ENCODE data around the gene VAMP4.

The VAMP4 gene

GRCh38 chr1:171741872-171742576 is at the start of gene VAMP4:
Gene VAMP4, minus strand, starts transcription at chr1:171742065. Its CDS starts 3,651 bp downstream, at chr1:171738414.
- TF ChIP-seq CTCF (conservative IDR thresholded peaks at IDR 0.05) = no peak
- H3K27ac ChIP-seq = peak within 1 kb of the TSS; percentile 94

GRCh38 chr1:171790318-171790717 is 48.5 kb upstream of the VAMP4 start:
- TF ChIP-seq CTCF (conservative IDR thresholded peaks at IDR 0.05) = no peak
- H3K27ac ChIP-seq = no peak overlapping the region

- H3K27ac ChIP-seq = 0 out of 2 replicates have a peak overlapping the region, but pooled peaks have one; percentile 4
- TF ChIP-seq CTCF (conservative IDR thresholded peaks at IDR 0.05) = no peak
Observed at GRCh38 chr1:171788696-171789095, 46.8 kb upstream of the VAMP4 start.

GRCh38 chr1:171787686-171788480 is 46.0 kb upstream of the VAMP4 start:
- no peak for TF ChIP-seq CTCF (conservative IDR thresholded peaks at IDR 0.05)

GRCh38 chr1:171786534-171786933 is 44.7 kb upstream of the VAMP4 start:
- no peak overlapping the region for H3K27ac ChIP-seq

More at GRCh38 chr1:171787686-171788480, 46.0 kb upstream of the VAMP4 start:
- H3K27ac ChIP-seq = no peak overlapping the region

GRCh38 chr1:171785766-171786165 is 43.9 kb upstream of the VAMP4 start:
- no peak for TF ChIP-seq CTCF (conservative IDR thresholded peaks at IDR 0.05)
- H3K27ac ChIP-seq = no peak overlapping the region

More at GRCh38 chr1:171786534-171786933, 44.7 kb upstream of the VAMP4 start:
- no peak for TF ChIP-seq CTCF (conservative IDR thresholded peaks at IDR 0.05)

- TF ChIP-seq CTCF (conservative IDR thresholded peaks at IDR 0.05) = no peak
- H3K27ac ChIP-seq = no peak overlapping the region
Observed at GRCh38 chr1:171784784-171785183, 42.9 kb upstream of the VAMP4 start.
